ENCODE measurements around the gene LYSMD1. TPM values are rescaled to one million over a fixed set of nuclear protein-coding genes. Genes with fewer than 3 reads are reported as not detected.

The LYSMD1 gene
- total and polyA plus RNA-seq, 2 of the 8 experiments (the other 6 are each of a cell fraction or from before 2014, with no cell fraction given) = 2.4 to 6.0 TPM

GRCh38 chr1:151210830-151211229 lies 45.1 kb upstream of the LYSMD1 start:
- Histone ChIP-seq H3K79me1 (ENCODE audit: low read depth, low read length) (peaks cover 2% of the 10 kb centered on the region; the same call in 1 of the 2 replicates), H3K18ac (ENCODE audit: extremely low read depth, low read length) (no peak overlapping the region), H2BK5ac (ENCODE audit: low read depth, low read length) (no peak overlapping the region), H4K8ac (ENCODE audit: extremely low read depth, insufficient read depth, low read length) (no peak overlapping the region), H2BK120ac (replicated peaks; ENCODE audit: low read depth, low read length) (no peak overlapping the region), H4K20me1 (replicated peaks in 1 of 2; ENCODE audit: control insufficient read depth in 1 of 2, insufficient read depth in 2 of 2, low read length in 2 of 2) (peaks cover 2 to 9% of the 10 kb centered on the region in 2 experiments), H2BK12ac (ENCODE audit: low read depth, low read length) (no peak overlapping the region), H3K4ac (replicated peaks; ENCODE audit: insufficient read length, low read depth, low read length) (no peak overlapping the region), H4K91ac (replicated peaks; ENCODE audit: insufficient read length, low read length) (no peak overlapping the region), H3K9me3 (ENCODE audit: insufficient read depth in 2 of 2, low read depth in 1 of 2, low read length in 1 of 2) (no peaks in the 10 kb centered on the region), H2BK15ac (ENCODE audit: low read length) (no peak overlapping the region), H3K27ac (ENCODE audit: low read depth, low read length) (no peak overlapping the region), H2AK5ac (ENCODE audit: low read depth, low read length) (no peak overlapping the region), H4K5ac (ENCODE audit: insufficient read length, low read depth, low read length) (no peak overlapping the region), H2BK20ac (ENCODE audit: low read length) (no peak overlapping the region), H3K79me2 (ENCODE audit: control insufficient read depth in 1 of 2, insufficient read depth in 2 of 2, low read length in 2 of 2) (peaks cover 3 to 84% of the 10 kb centered on the region in 2 experiments; a peak in 3 of 4 replicates), H3K4me1 (replicated peaks in 1 of 4; ENCODE audit: control insufficient read depth in 3 of 4, insufficient read depth in 4 of 4, low read length in 3 of 4) (no peaks in the 10 kb centered on the region), H3K4me2 (ENCODE audit: insufficient read depth in 1 of 2, low read depth in 2 of 2, low read length in 2 of 2) (no peak overlapping the region), H3K23ac (ENCODE audit: insufficient read length) (no peak overlapping the region), H3K56ac (replicated peaks; ENCODE audit: insufficient read length, low read depth, low read length) (no peak overlapping the region), H3K4me3 (ENCODE audit: extremely low read depth in 1 of 4, insufficient read depth in 2 of 4, low read depth in 3 of 4, low read length in 4 of 4) (no peak overlapping the region), H3K36me3 (ENCODE audit: control insufficient read depth in 2 of 4, insufficient read depth in 4 of 4, low read length in 3 of 4) (peaks cover 6 to 38% (median 14%) of the 10 kb centered on the region in 4 experiments; a peak in 6 of 8 replicates), H3K27me3 (replicated peaks in 1 of 4; ENCODE audit: control insufficient read depth in 3 of 4, extremely low read depth in 1 of 4, insufficient read depth in 3 of 4, low read length in 3 of 4) (no peaks in the 10 kb centered on the region), H3K9ac (replicated peaks in 1 of 4; ENCODE audit: extremely low read depth in 1 of 4, low read depth in 3 of 4, low read length in 3 of 4) (no peak overlapping the region; a peak in 1 of 7 replicates), H3K14ac (ENCODE audit: insufficient read length) (no peak overlapping the region), H2AFZ (ENCODE audit: low read length) (no peak overlapping the region), H3K23me2 (ENCODE audit: low read depth, low read length) (no peaks in the 10 kb centered on the region)
- no peak for DNase-seq (ENCODE audit: low read depth in 1 of 2, low spot score in 2 of 2)
- WGBS, 2 experiments (ENCODE audit: extremely low coverage in 1 of 2, insufficient coverage in 1 of 2, insufficient read length in 1 of 2, insufficient replicate concordance in 2 of 2, low coverage in 1 of 2, low lambda C conversion rate in 2 of 2, missing lambda C conversion rate in 1 of 2) = 100% methylated on average over 1 of the region's 1 CpG; no CpG with 5 or more reads in 1 of the 2 experiments
- FAIRE-seq = no peak
- POLR2A ChIA-PET (ENCODE audit: partially characterized antibody) = interaction anchor here (1.0 to 2.1 kb wide), 6 partner anchors 10 to 164 kb away, joined by 3 to 7 read pairs (median 4); partner anchors contain the start of genes PIP5K1A and VPS72
- CTCF ChIA-PET (ENCODE audit: partially characterized antibody) = interaction anchor here (1.0 to 1.6 kb wide), 4 partner anchors 9 to 15 kb away, joined by 3 read pairs; no protein-coding TSS in a partner anchor
- TF ChIP-seq TEAD4 (IDR thresholded peaks at IDR 0.05; ENCODE audit: low read depth, low read length) = no peak
- TF ChIP-seq CTCF (IDR thresholded peaks at IDR 0.05; ENCODE audit: control extremely low read depth in 1 of 3, insufficient read depth in 1 of 3, low read depth in 1 of 3, low read length in 3 of 3) = no peak
- no peak for TF ChIP-seq CBX5 (IDR thresholded peaks at IDR 0.05; ENCODE audit: low read depth, low read length)
- TF ChIP-seq HDAC6 (IDR thresholded peaks at IDR 0.05; ENCODE audit: low read depth, low read length) = no peak
- no peak for TF ChIP-seq CBX8 (IDR thresholded peaks at IDR 0.05; ENCODE audit: borderline replicate concordance, low read depth, low read length)
- no peak for TF ChIP-seq RBBP5 (IDR thresholded peaks at IDR 0.05; ENCODE audit: borderline replicate concordance, low read depth, low read length)
- no peak for TF ChIP-seq SIRT6 (IDR thresholded peaks at IDR 0.05; ENCODE audit: low read length)
- TF ChIP-seq TAF7 (optimal IDR thresholded peaks at IDR 0.05; ENCODE audit: borderline replicate concordance, low read depth, low read length) = no peak
- no peak for TF ChIP-seq SP4 (IDR thresholded peaks at IDR 0.05; ENCODE audit: low read length)
- TF ChIP-seq RFX5 (IDR thresholded peaks at IDR 0.05; ENCODE audit: borderline replicate concordance, low read depth, low read length) = no peak
- no peak for TF ChIP-seq POLR2AphosphoS5 (IDR thresholded peaks at IDR 0.05; ENCODE audit: low read depth, low read length)
